HG03103 (cell line): ENCODE results near the gene ADAMTSL3.
"Not testable (repeated sequence)": the region's sequence is repeated elsewhere in the genome, so short reads cannot be mapped to it uniquely, and the experiment has no call there.

Experiments used
- ATAC-seq: cut with Tn5 transposase; IDR thresholded peaks from one replicate; pipeline ENCODE4 v1.9.1; 2021; ENCODE audit warnings: low read depth; ENCODE audit not compliant: unreplicated experiment

Gene ADAMTSL3

GRCh38 chr15:84003791-84004503 is 350.0 kb downstream of the ADAMTSL3 start:
- no peak for ATAC-seq

DNA sequence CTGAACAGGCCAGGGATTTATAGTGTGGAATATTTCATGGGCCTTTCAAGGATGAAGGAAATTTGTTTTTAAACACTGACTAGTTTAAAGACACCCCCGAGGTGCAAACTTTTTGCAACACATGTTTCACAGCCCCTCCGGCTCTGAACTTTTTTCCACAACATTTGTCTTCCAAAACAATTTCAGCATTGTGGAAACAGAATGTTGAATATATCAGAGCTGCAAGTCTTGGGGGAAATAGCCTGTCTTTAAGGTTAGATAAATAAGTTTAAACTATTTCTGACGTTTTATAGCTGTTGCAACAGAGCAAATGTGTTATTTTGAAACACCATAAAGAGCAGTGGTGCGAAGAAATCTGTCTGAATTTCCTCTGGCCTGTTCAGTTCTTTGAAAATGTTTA is 352.5 kb downstream of the ADAMTSL3 start:
- ATAC-seq: no peak

DNA sequence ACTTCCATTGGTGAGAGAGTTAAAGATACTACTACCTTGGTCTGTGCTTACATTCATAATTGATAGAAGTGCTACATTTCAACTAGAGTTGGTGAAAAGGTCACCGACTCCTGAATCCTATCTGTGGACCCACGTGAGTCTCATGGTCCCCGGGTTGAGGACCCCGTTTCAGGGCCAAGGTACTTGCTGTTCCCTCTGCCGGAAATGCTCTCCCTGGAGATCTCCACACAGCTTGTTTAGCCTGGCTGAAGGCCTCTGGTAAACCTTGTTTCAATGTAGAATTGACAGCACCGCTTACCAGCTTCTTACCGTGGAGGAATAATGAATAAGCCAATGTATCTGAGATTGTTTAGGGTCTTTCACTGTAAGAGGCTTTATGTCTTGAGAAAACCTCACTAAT is 355.7 kb downstream of the ADAMTSL3 start:
- no peak for ATAC-seq

- no peak for ATAC-seq
Measured at GRCh38 chr15:84010246-84010645, 356.3 kb downstream of the ADAMTSL3 start.

GRCh38 chr15:84016371-84016770 is 362.4 kb downstream of the ADAMTSL3 start:
- ATAC-seq: no peak

DNA sequence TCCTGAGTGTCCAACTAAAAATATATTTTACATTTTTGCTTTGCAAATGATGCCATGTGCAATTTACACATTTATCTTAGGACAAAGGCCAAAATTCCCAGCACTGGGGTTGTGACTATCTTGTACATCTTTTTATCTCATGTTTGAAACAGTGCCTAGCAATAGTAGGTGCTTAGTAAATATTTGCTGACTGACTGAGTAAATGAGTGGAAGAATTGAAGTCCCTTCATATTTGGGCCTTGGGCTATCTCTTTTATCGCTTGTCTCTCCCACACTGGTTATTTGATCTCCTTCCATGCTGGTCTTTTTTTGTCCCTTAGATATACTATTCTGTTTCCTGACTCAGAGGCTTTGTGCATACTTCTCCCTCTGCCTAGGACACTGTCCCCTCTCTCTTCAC is 368.6 kb downstream of the ADAMTSL3 start:
- ATAC-seq: no peak

DNA sequence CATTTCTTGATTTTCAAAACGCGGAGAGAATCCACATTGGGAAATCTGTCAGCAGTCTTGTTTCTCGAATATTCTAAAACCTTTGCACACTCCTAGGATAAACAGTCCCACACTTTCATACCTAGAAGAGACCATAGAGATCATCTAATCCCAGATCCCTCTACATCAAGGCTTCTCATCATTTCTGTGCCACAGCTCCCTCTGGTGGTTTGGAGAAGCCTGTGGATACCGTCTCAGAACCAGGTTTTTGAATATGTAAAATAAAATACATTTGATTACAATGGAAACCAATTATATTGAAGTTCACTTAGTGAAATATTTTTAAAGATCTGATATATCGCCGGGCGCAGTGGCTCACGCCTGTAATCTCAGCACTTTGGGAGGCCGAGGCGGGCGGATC is 369.7 kb downstream of the ADAMTSL3 start:
- no peak for ATAC-seq

GRCh38 chr15:84033793-84034553 is 380.1 kb downstream of the ADAMTSL3 start:
- no peak for ATAC-seq

DNA sequence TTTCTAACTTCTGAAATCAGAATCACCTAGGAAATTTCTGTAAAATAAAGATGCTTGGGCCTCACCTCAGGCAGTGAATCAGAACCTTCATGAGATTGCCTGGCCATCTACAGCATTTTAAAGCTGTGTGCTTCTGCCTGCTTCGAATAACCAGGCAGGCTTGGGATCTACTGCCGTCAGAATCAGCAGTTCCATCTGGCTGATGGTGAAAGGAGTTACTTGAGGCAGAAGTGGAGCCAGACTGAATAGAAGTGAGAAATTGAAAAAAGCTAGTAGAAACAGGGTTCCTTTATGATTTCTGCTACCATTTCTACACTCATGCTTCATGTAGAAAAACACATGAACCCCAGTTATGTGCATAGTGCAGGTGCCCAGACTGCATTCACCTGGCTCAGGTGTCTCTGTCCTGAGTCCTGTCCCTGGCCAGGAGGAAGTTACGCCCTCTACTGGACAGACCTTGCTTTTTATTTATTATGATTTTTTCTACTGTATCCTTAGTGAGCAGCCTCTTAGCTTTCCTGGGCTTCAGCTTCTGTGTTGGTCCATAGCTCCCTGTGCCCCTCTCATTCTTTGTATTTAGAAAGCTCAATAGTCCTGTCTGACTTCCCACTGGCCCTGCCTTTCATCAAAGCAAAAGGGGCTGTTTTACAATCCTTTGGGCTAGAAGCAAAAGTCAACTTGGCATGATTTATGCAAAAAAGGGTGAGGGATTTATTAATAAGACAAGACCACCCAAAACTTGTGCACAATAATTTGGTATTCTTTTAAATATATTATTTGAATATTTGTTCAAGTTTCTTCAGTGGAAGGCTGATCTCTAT is 380.9 kb downstream of the ADAMTSL3 start:
- no peak for ATAC-seq

- ATAC-seq: no peak
Measured at GRCh38 chr15:84035399-84035766, 381.5 kb downstream of the ADAMTSL3 start.

- no peak for ATAC-seq
Measured at GRCh38 chr15:84037301-84037700, 383.4 kb downstream of the ADAMTSL3 start.

DNA sequence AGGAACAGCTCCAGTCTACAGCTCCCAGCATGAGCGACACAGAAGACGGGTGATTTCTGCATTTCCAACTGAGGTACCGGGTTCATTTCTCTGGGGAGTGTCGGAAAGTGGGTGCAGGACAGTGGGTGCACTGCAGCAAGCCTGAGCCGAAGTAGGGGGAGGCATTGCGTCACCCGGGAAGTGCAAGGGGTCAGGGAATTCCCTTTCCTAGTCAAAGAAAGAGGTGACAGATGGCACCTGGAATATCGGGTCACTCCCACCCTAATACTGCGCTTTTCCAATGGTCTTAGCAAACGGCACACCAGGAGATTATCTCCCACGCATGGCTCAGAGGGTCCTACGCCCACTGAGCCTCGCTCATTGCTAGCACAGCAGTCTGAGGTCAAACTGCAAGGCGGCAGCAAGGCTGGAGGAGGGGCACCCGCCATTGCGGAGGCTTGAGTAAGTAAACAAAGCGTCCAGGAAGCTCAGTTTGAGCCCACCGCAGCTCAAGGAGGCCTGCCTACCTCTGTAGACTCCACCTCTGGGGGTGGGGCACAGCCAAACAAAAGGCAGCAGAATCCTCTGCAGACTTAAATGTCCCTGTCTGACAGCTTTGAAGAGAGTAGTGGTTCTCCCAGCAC is 388.6 kb downstream of the ADAMTSL3 start:
- not testable (repeated sequence) for ATAC-seq

- ATAC-seq: no peak
Measured at GRCh38 chr15:84046064-84046637, 392.2 kb downstream of the ADAMTSL3 start.

- not testable (repeated sequence) for ATAC-seq
Measured at GRCh38 chr15:84049480-84049879, 395.6 kb downstream of the ADAMTSL3 start.

DNA sequence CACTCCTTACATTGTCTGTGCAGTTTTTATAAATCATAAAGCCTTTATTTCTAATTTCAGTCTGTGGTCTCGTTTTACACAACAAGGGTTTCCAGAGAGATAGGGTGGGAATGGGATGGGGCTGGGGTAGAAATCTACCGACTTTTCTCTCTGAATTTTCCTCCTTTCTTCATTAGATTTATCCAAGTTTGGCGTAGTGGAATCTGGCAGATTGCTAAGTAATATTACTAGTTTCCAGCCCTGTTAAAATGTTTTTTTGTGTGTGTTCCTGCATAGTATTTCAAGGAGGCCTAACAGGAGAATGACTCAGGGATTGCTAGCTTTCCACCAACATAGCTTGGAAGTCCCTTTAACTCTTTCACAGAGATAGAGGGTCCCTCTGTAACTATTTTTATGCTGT is 396.2 kb downstream of the ADAMTSL3 start:
- no peak for ATAC-seq

GRCh38 chr15:84051146-84051545 is 397.2 kb downstream of the ADAMTSL3 start:
- ATAC-seq: not testable (repeated sequence)

DNA sequence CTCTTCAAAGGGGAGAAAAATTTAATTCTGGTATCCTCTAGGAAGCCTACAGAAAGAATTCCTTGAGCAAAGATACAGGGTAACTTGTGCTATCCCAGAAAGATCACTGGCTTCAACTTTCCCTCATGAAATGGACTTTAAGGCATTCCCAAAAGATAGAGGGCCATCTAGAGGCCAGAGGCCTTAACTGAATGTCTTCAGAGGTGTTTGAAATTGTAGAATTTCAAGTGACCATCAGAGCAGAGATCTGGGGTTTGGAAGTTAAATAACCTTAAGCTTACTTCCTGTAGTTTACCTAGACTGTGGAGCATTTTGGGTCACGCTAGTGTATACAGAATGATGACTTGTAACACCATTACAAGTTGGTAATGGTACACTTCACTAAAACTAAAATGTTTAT is 400.6 kb downstream of the ADAMTSL3 start:
- not testable (repeated sequence) for ATAC-seq

GRCh38 chr15:84057714-84058331 is 403.9 kb downstream of the ADAMTSL3 start:
- ATAC-seq: no peak

DNA sequence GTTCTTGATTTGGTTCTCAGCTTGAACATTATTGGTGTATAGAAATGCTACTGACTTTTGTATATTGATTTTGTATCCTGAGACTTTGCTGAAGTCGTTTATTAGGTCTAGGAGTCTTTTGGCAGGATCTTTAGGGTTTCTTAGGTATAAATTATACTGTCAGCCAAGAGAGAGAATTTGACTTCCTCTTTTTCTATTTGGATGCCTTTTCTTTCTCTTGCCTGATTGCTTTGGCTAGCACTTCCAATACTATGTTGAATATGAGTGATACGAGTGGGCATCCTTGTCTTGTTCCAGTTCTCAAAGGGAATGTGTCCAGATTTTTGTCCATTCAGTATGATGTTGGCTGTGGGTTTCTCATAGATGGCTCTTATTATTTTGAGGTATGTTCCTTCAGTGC is 409.8 kb downstream of the ADAMTSL3 start:
- not testable (repeated sequence) for ATAC-seq

- not testable (repeated sequence) for ATAC-seq
Measured at GRCh38 chr15:84068674-84069073, 414.8 kb downstream of the ADAMTSL3 start.
